DMS114 treated with DMSO at 0.1 percent for 48 hours (cell line): Measurements from ENCODE around the gene ADGRG3.

Experiments
- DNase-seq: peaks from one replicate; lab custom pipeline; 2025; ENCODE audit not compliant: unreplicated experiment; lab: John Stamatoyannopoulos, UW

Gene ADGRG3

DNA sequence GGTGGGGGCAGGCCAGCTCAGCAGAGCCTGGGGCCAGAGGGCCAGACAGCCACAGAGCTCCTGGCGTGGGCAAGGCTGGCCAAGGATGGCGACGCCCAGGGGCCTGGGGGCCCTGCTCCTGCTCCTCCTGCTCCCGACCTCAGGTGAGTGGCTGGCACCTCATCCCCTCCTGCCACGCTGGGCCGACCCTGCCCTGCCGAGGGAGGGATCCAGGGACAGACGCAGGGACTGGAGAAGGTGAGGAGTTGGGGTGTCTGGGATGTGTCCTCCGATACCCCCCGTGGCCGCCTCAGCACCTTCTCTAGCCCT, at the start of gene ADGRG3:
Gene ADGRG3, plus strand, starts transcription at position 44 of the 309 bp plus-strand sequence. Its CDS starts 42 bp downstream, at position 86.
- DNase-seq, result no peak

DNA sequence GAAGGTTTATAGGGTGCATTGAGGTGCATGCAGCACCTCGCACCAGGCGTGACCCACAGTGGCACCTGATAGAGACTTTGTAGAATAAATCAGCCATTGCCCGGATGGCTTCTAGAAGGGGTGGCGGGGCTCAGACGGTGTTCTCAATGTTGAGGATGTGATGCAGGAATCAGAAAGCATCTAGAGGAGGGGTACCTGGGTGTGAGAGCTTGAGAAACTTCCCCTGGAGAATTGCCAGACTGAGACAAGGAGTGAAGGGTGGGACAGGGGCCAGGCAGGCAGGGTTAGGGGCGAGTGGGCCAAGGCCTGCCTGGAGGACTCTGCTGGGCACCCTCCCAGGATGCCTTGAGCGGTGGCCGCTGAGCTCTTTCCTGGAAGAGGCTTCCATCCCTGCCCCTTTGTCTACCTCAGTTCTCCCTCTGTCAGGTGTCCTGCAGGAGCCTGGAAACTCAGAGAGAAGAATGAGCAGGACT, 48.9 kb upstream of the ADGRG3 start:
- DNase-seq, result no peak

GRCh38 chr16:57619606-57620334, 48.3 kb upstream of the ADGRG3 start:
- DNase-seq, result no peak

DNA sequence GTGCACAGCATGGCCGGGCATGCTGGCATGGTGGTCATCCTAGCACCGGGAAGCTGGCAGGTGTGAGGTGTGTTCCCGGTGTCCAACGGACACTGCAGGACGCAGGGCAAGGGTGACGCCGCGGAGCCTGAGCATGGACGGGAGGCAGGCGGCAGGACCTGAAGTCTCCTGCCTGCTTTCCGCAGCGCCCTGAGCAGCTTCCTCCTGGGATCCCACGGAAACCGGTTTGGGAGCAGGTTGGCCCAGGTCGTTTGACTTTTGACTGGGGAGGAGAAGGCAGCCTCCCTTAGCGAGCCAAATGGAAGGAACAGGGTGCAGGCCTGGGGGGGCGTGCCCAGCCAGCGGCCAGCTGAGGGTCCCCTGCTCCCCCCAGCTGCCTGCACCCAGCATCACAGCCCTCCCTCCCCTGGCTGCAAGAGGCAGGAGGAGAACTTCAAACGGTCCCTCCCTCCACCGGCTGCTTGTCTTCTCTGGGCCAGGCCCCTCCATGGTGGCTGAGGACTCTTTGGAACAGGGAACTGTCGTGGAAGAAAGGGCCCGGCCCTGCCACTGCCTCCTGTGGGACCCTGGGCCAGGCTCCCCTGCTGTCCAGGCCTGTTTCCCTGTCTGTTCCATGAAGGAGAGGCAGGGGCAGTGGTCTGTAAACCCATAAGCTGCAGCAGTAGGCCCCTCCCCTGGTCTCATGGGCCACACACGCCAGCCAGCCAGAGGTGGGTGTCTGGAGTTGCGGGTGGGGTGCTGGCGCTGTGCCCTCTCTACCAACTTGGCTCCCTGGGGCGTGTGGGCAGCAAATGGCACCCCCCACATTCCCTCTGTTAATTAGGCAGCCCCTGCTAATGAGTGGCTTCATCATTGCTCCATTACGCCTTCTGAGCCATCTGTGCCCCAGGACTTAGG, 47.5 kb upstream of the ADGRG3 start:
- no peak for DNase-seq

GRCh38 chr16:57621521-57622271, 46.4 kb upstream of the ADGRG3 start:
- DNase-seq, result no peak

DNA sequence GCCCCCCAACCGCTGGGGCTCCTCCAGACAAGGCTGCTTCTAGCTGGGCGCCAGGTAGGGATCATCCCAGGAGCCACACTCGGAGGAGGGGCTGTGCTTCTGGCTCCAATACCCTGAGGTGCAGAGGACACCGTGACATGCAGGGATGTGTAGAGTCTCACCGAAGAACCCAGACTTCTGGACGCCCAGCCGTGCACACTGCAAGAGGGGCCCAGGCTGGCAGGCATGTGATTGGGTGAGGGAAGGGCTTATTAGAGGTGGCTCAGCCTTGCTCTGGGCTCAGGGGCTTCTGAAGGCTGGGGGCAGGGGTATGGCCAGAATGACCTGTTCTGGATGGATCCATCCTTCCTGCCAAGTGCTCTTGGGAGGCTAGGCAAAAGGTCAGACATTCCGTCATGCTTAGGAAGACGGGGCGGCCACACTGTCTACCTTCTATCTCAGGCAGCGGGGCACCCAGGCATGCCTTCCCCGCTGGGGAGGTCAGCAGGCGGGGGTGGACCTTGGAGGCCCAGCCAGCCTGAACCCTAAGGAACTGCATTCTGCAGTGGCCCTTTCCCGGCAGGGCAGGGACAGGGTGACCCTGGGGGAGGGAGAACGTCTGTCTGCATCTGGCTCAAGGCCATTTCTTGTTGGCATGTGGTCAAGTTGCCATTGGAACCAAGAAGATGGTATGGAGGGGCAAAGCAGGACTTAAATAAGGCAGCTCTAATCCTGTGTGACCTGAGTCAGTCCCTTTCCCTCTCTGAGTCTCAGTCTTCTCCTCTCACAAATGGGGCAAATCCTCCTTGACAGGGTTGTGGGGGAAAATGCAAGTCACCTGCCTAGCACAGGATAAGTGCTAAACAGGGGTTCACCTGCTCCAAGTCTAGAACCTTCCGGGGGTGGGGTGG, 45.5 kb upstream of the ADGRG3 start:
- no peak for DNase-seq

- no peak for DNase-seq
These were observed 44.7 kb upstream of the ADGRG3 start for GRCh38 chr16:57623251-57624043.

- no peak for DNase-seq
These were observed 43.9 kb upstream of the ADGRG3 start for GRCh38 chr16:57624044-57624688.

- no peak for DNase-seq
These were observed 43.2 kb upstream of the ADGRG3 start for GRCh38 chr16:57624806-57625500.

GRCh38 chr16:57626420-57627170, 41.5 kb upstream of the ADGRG3 start:
- DNase-seq, result no peak

GRCh38 chr16:57627184-57627871, 40.8 kb upstream of the ADGRG3 start:
- no peak for DNase-seq

- no peak for DNase-seq
These were observed 39.9 kb upstream of the ADGRG3 start, which contains the start of gene ADGRG1 for GRCh38 chr16:57628008-57628781. ADGRG1 (plus strand) TSS chr16:57628630; CDS start chr16:57650288, 21,658 bp downstream.

- no peak for DNase-seq
These were observed 39.3 kb upstream of the ADGRG3 start for GRCh38 chr16:57628783-57629293.

DNA sequence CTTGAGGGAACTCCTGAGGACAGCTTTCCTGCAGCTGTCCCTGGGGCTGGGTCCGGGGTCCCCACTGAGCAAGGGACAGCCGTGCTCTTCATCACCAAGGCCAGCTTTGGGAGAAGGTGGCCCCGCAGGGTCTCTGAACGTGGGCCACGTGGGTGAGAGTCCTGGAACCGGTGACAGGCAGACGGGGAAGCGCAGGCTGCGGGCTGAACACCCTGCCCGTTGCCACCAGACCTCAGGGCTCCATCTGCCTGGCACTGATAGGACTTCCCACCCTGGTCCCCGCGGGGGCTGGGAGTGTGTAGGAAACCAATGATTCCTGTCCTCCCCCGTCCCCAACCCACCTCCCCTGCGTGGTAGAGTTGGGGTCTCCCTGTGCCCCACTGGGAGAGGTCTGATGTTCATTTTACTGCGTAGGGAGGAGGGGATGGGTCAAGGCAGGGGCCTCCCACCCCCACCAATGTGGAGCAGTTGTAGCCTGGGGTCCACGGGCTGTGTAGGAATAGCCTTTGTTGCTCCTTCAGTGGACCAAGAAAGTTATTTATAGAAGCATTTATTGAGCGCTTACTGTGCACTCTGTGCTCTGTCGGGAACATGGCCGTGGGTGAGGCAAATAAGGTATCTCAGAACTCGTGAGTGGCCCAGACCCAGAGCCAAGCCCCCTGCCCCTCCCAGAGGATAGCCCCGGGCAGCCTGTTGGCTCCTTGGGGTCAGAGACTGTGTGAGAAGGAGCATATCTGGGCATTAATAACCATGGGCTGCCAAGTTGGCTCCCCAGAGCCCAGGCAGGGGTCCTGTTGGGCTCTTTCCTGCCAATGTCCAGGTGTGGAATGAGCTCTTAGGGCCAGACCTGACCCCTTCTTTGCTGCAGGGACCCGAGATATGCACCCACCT, 38.3 kb upstream of the ADGRG3 start:
- no peak for DNase-seq

GRCh38 chr16:57630407-57630797, 37.7 kb upstream of the ADGRG3 start:
- no peak for DNase-seq
